Effector memory CD4-positive, alpha-beta T cell (primary cell): ENCODE data around the gene BMI1.
"Not testable (repeated sequence)": the region's sequence is repeated elsewhere in the genome, so short reads cannot be mapped to it uniquely, and the experiment has no call there.

Experiments
- DNase-seq, 3 donors: peaks; one replicate each; pipeline ENCODE4 v3.0.0-alpha.2; 2020
- H3K27ac ChIP-seq: 2 replicates; pipeline ENCODE4 v1.7.0; 2013; ENCODE audit warnings: mild to moderate bottlenecking, low read length, moderate library complexity; ENCODE audit not compliant: insufficient read depth, poor library complexity, severe bottlenecking
- H3K27me3 ChIP-seq: replicated peaks from 2 replicates; pipeline ENCODE4 v1.7.0; 2013; ENCODE audit warnings: mild to moderate bottlenecking, low read length; ENCODE audit not compliant: insufficient read depth, control insufficient read depth, poor library complexity, severe bottlenecking
- H3K36me3 ChIP-seq: 2 replicates; pipeline ENCODE4 v1.7.0; 2013; ENCODE audit warnings: mild to moderate bottlenecking, low read length, moderate library complexity; ENCODE audit not compliant: control insufficient read depth, insufficient read depth
- H3K4me1 ChIP-seq: 2 replicates; pipeline ENCODE4 v1.7.0; 2013; ENCODE audit warnings: low read length, mild to moderate bottlenecking; ENCODE audit not compliant: control insufficient read depth, insufficient read depth, poor library complexity, severe bottlenecking
- H3K4me3 ChIP-seq: 2 replicates; pipeline ENCODE4 v1.7.0; 2013; ENCODE audit warnings: low read length, low read depth, mild to moderate bottlenecking; ENCODE audit not compliant: insufficient read depth, poor library complexity, severe bottlenecking
- H3K9me3 ChIP-seq: 2 replicates; pipeline ENCODE4 v1.7.0; 2013; ENCODE audit warnings: mild to moderate bottlenecking, low read length, moderate library complexity; ENCODE audit not compliant: control insufficient read depth

BMI1 gene

DNA sequence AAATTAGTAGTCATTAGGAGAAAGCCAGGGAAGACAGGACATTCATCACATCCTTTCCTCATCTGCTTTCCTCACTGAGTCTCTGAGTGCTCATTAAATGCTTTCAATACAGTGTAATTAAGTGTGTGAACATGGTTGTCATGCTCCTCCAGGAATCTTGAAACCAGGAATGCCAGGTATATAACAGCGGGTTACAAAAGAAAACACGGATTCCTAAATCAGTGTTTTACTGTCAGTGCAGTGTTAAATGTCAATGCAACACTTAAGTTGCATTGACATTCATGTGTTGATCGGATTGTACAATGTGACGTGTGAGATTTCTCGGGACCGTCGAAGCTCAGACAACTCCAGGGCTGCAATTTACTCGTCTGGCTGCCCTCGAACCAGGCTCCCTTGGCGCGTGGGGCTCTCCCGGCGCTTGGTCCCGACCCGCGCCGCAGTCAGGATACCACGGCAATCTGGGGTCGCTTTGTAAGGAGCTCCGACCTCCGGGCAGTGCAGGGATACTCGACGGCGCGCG is 23.9 kb downstream of the BMI1 start:
- H3K4me1 ChIP-seq = peaks cover 15% of the 10 kb centered on the region
- no peak overlapping the region for H3K27ac ChIP-seq
- no peak overlapping the region for H3K4me3 ChIP-seq
- no peak for DNase-seq
- peaks cover 56% of the 10 kb centered on the region for H3K27me3 ChIP-seq
- no peaks in the 10 kb centered on the region for H3K9me3 ChIP-seq
- H3K36me3 ChIP-seq = no peaks in the 10 kb centered on the region

DNA sequence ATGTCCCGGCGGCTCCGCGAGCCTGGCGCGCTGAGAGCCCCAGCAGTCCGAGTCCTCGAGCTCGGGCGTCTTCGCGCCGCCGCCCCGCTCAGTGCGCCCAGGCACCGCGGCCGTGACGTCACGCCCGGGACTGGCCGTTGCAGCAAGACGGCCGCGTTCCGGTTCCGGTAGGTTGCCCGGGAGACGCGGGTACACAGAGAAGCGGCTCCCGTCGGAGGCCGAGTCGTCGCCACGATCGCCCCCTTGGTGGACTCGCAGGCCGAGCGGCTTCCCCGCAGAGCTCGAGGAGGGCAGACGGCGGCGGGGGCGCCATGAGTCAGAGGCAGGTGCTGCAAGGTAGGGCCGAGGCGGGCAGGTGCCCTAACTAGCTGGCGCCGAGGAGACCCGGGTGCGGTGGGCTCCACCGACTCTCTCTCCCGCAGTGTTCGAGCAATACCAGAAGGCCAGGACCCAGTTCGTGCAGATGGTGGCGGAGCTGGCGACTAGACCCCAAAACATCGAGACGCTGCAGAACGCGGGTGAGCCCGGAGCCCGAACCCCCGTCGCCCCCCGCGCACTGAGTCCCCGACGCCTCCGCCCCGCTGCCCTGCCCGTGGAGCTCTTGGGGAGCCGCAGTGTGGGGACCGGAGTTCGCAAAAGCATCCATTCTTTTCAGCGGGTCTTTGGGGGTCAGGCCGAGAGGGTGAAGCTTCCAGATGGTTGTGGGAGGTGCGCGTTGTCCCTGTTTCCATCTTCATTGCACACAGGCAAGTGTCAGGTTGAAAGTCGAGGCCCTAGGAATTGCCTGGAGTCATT is 24.6 kb downstream of the BMI1 start, which contains the start of gene SPAG6:
SPAG6 (plus strand) TSS at position 196 of the 795 bp plus-strand sequence; CDS start at position 312, 116 bp downstream.
- peak in 2 of 3 donors; percentile 38 to 41 for DNase-seq
- Histone ChIP-seq H3K9me3 (no peaks in the 10 kb centered on the region), H3K27me3 (peaks cover 51% of the 10 kb centered on the region), H3K36me3 (no peaks in the 10 kb centered on the region), H3K27ac (no peak within 1 kb of the TSS), H3K4me3 (no peak within 1 kb of the TSS), H3K4me1 (peaks cover 9% of the 10 kb centered on the region)

DNA sequence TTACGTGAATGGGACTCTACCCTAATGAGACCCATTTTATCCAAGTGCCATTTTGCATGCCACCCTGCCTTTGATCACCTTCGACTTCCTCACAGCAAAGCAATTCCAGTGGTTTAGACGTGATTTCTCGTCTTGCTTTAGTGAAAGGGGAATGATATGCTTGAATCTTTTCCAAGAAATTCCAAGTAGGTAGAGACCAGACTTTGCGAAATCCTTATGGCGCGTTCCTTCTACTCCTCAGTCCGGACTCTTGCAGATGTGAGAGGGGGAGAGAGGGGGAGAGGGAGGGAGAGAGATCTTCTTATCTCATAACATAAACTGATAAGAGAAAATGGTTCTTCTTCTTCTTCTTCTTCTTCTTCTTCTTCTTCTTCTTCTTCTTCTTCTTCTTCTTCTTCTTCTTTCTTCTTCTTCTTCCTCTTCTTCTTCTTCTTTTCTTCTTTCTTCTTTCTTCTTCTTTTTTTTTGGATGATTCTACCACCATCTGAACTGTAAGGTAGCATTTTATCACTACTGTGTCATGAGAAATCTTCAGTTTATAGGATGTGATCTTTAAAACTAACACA is 25.3 kb downstream of the BMI1 start:
- Histone ChIP-seq H3K4me1 (peaks cover 5% of the 10 kb centered on the region), H3K36me3 (no peaks in the 10 kb centered on the region), H3K9me3 (no peaks in the 10 kb centered on the region), H3K27me3 (peaks cover 48% of the 10 kb centered on the region), H3K4me3 (no peak overlapping the region), H3K27ac (no peak overlapping the region)
- DNase-seq = no peak

GRCh38 chr10:22349755-22350154 is 28.9 kb downstream of the BMI1 start:
- H3K27me3 ChIP-seq = peaks cover 14% of the 10 kb centered on the region
- no peaks in the 10 kb centered on the region for H3K4me1 ChIP-seq
- H3K9me3 ChIP-seq = no peaks in the 10 kb centered on the region
- DNase-seq = no peak
- no peak overlapping the region for H3K4me3 ChIP-seq
- no peak overlapping the region for H3K27ac ChIP-seq
- H3K36me3 ChIP-seq = no peaks in the 10 kb centered on the region

- Histone ChIP-seq H3K4me1 (no peaks in the 10 kb centered on the region), H3K9me3 (no peaks in the 10 kb centered on the region), H3K36me3 (no peaks in the 10 kb centered on the region), H3K4me3 (no peak overlapping the region), H3K27ac (no peak overlapping the region), H3K27me3 (no peaks in the 10 kb centered on the region)
- no peak for DNase-seq
These were observed 30.3 kb downstream of the BMI1 start for GRCh38 chr10:22351131-22351703.

- Histone ChIP-seq H3K4me3 (no peak overlapping the region), H3K4me1 (no peaks in the 10 kb centered on the region), H3K9me3 (no peaks in the 10 kb centered on the region), H3K27ac (no peak overlapping the region), H3K36me3 (no peaks in the 10 kb centered on the region), H3K27me3 (no peaks in the 10 kb centered on the region)
- no peak for DNase-seq
These were observed 35.5 kb downstream of the BMI1 start for GRCh38 chr10:22356324-22356873.

- H3K27me3 ChIP-seq, H3K4me1 ChIP-seq, DNase-seq, H3K27ac ChIP-seq, H3K9me3 ChIP-seq, H3K36me3 ChIP-seq, H3K4me3 ChIP-seq: not testable (repeated sequence)
These were observed 36.9 kb downstream of the BMI1 start for GRCh38 chr10:22357770-22358169.

- no peak overlapping the region for H3K27ac ChIP-seq
- no peak overlapping the region for H3K4me3 ChIP-seq
- DNase-seq = no peak
- no peaks in the 10 kb centered on the region for H3K27me3 ChIP-seq
- H3K36me3 ChIP-seq = no peaks in the 10 kb centered on the region
- H3K4me1 ChIP-seq = no peaks in the 10 kb centered on the region
- H3K9me3 ChIP-seq = no peaks in the 10 kb centered on the region
These were observed 42.4 kb downstream of the BMI1 start for GRCh38 chr10:22363305-22363704.

GRCh38 chr10:22364407-22365140 is 43.7 kb downstream of the BMI1 start:
- no peaks in the 10 kb centered on the region for H3K4me1 ChIP-seq
- H3K27me3 ChIP-seq = no peaks in the 10 kb centered on the region
- DNase-seq = no peak
- H3K27ac ChIP-seq = no peak overlapping the region
- H3K36me3 ChIP-seq = no peaks in the 10 kb centered on the region
- no peaks in the 10 kb centered on the region for H3K9me3 ChIP-seq
- no peak overlapping the region for H3K4me3 ChIP-seq
